Activated T-helper 9 cell treated with anti-CD3 and anti-CD28 coated beads, Interleukin-2, amount 50 U/mL, for 16 hours (primary cell): ENCODE data around the gene PRELP.
"Not testable (repeated sequence)": the region's sequence is repeated elsewhere in the genome, so short reads cannot be mapped to it uniquely, and the experiment has no call there.

Source experiments
- DNase-seq: peaks from one replicate; pipeline ENCODE4 v3.0.0-alpha.2; 2020; ENCODE audit warnings: low read depth

PRELP gene

DNA sequence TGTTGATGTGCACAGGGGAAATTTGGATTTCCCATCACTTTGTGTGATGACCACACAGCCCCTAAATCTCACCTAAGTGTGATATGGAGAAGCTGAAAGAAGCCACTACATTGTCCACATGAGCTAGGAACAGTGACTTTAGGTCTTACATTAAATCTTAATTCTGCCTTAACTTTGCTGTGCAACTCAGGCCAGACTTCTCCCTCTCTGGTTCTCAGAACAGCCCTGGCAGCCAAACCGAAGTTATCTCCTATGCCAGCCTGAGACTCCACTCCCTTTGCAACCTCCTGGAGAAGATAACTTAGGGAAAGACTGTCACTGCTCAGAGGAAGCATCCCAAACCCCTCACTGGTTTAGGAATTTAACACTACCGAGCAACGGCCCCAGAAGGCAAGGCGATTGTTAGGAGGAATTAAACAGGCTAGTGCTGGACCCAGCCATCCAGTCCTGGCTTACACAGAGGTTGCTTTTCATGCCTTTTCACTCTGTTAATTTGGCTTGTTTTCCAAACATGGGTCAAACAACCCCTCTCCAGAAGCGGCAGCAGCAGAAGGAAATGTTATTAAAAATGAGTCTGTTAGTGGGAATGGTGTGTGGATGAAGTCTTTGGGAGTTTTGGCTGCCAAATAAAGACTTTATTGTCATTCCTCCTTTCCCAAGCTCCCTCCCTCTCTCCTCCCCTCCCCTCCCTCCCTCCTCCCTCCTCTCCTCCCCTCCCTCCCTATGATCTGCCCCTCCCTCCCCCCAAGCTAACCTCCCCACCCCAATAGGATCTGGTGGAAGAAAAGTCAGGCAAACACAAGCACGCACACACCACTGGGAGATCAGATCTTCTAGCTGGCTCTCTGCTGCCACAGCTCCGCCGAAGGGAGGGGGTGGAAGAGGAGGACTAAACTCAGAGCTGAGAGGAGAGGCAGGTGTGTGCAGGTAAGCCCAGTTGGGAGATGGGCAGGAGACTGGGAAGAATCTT is at the start of gene PRELP:
Gene PRELP, plus strand, starts transcription at position 795 of the 970 bp plus-strand sequence. CDS start 7,379 bp downstream, outside the sequence.
- DNase-seq = no peak

DNA sequence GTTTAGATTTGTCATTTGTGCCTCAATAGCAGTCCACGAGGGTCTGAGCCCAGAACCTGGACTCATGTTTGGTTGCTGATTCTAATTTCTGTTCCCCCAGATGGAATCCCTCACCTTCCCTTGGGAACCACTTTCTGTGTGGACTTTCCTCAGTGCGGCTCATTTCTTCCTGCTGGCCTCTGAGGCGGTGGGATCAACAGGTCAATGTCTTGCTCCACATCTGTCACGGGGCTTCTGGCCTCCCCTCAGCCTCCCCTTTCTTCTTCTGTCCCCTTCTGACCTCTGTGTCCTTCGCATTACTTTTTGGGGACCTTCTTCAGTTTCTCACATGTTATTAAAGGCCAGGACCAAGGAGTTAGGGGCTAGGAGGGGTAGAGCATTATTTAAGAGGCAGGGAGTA is 49.2 kb upstream of the PRELP start:
- no peak for DNase-seq

DNA sequence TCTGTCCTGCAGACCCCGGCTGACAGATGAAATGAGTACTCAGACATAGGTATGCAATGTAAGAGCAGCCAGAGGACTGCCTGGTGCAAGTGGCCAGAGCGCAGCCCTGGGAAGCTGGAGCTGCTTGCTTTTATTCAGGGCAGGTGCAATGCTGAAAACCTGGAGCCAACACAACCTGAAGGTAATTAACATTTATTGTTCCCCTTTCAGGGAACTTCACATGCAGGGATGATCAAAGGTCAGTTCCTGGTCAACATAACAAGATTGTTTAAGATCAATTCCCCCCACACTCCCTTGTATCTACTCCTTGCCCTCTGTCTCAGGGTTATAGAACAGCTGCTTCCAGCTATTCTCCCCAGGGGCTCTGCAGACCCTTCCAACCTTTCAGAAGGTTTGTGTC is 48.7 kb upstream of the PRELP start:
- DNase-seq = no peak

DNA sequence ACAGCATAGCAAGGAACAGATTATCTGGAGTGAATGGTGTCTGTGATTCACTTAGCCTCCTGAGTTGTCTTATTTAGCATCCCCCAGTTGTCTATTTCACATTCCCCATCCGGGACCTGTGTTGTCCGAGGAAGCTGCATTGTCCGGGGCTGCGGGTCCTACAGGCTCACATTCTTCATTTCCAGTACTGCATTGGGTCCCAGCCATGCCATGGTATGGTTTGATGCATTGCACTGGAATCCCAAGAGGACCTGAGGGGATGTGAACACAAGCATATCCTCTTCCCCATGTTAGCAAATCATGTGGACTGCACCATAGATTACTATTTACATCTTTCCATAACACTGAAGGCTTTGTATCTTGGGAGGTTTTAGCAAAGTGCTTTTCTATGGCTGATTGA is 48.2 kb upstream of the PRELP start:
- no peak for DNase-seq

DNA sequence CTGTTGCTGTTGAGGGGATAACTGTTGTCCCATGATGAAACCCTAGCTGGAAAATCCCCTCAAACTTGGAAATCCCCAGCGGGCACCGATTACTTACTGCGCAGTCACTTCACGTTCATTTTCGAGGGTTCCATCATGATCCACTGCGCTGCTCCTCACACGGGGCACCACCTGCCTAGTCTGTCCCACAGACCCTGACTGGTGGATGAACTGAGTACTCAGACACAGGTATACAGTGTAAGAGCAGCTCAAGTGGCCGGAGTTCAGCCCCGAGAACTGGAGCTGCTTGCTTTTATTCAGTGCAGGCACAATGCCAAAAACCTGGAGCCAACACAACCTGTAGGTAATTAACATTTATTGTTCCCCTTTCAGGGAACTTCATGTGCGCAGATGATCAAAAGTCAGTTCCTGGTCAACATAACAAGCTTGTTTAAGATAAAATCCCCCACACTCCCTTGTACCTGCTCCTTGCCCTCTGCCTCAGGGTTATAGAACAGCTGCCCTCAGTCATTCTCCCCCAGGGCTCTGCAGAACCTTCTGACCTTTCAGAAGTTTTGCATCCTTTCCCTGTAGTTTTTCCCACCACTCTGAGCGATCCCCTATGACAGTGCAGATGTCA is 46.5 kb upstream of the PRELP start:
- no peak for DNase-seq

DNA sequence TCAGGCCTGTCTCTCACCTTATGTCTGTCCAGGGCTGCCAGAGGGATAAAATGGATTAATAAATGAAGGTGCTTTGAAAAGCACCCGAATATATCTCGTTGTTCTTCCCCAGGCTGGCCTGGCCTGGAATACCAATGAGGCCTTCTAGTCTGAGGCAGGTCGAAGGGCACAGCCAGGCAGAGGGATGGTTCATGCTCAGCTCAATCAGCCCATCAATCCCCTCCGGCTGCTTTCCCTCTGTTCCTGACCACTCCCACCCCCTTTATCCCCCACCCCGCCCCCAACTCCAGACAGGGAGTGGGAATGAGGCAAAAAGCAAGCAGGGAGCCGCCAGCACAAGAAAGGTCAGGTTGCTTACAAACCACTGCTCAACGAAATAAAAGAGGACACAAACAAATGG is 40.0 kb upstream of the PRELP start:
- DNase-seq = no peak

DNA sequence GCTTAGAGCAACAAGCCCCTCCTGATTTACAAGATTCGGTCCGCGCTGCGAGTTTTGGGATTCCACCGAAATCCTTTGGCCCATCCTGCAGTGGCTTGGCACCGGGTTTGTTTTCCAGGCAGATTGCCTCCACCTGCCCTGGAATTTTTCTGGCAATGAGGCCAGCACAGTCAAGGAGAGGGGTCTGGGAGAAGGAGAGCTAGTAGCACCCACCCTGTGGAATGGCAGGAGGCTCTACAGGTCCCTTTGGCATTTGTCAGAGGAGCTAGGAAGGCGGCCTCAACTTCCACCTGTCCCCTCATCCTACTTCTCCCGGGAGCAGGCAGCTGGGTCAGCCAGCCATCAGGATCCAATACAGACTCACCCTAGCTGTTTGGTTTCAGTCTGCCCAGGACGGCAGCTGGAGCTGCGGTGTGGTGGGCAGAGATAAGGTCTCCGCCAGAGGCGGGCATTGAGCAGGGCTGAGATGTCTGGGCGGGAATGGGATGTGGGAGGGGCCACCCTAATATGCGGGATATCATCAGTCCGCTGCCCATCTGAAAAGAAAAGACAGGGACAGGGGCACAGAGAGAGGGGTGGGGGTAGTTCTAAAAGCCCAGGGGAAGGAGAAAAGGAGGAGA is 37.8 kb upstream of the PRELP start:
- no peak for DNase-seq

DNA sequence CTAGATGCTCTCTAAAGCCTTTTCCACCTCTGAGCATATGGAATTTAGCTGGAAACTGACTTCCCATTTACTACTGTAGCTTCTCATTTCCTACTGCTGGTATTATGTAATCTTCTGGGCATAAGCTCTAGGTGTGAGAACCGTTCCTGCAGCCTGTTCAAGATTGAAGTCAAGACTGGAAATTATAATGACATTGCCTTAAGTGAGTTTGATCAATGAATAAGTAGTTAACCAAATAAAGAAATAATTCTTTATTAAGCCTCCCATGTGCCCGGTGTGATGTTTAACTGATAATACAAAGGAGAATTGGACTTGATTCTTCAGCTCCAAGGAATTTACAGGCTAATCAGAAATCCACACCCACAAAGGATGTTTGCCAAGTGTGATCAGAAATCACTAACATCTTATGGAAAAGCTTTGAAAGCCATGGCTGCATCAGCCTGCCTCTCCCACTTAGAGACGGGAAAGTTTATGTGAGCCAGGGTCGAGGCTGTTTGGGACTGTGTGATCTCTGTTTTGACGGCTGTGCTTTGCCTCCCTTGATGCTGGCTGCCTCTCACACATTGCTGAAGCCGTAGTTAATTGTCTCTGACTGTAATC is 36.4 kb upstream of the PRELP start:
- DNase-seq = no peak

DNA sequence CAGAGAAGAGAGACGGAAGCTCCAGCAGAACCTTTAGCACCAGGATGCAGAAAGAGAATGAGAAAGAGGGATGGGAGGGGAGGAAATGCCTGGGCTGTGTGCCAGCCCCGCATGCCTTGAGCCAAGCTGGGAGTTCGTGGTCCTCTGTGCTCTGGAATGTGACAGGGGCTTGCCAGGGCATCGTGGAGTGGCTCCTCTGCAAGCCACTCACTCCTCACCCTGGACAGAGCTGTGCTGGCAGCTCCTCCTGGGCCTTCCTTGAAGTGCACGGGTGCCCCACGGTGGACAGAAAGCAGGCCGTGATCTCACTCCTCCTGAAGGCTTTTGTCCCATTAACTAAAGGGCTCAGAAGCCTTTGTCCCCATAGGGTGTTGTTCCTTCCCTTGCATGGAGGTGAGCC is 34.8 kb upstream of the PRELP start:
- DNase-seq = no peak

DNA sequence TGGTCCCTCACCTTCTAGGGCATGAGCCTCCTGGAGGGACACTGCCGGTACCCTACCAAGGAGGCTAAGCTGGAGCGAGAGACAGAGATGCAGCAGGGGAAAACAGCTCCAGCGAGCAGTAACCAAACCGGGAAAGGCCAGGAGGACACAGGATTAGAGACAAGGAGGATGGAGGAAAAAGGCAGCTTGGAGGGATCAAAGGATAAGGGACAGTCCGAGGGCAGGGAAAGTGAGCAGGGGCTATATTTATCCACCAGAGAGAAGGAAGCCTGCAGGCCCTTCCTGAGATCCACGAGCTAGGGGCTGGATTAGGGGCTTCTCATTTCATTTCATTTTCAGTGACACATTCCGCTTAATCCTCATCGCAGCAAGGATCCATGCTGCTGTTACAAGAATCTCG is 33.8 kb upstream of the PRELP start:
- no peak for DNase-seq

DNA sequence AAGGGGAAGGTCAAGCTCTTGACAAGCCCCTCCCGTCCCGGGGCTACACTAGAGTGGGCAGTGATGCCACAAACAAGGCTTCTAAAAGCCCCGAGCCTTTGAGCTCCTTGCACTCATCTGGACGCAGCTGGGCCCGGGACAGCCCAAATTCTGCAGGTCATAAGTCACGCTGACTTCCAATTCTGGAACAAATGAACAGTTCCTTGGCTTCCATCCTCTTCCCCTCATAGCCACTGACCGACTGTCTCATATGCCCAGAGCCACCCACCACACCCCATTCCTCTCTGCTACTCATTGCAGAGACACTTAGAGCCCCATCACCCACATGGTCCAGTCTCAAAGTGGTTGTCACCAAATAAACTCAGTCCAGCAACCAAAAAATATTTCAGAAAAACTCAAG is 32.8 kb upstream of the PRELP start:
- DNase-seq = no peak

DNA sequence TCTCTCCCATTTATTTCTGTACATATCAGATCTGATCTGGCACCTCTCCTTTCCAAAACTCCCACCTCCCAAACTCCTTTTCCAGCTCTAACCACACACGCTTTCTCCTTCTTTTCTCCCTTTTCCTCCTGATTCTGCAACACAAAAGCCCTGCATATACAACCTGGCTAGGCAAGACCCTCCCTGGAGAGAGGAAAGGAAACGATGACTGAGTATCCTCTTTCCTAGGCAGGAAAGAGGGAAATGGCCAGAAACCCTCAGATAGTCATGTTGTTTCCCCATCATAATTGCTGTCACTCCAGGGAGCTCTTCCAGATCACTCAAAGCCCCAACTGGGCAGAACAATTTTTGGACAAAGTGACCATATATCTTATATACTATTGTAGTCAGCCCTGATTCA is 32.3 kb upstream of the PRELP start:
- DNase-seq = no peak

DNA sequence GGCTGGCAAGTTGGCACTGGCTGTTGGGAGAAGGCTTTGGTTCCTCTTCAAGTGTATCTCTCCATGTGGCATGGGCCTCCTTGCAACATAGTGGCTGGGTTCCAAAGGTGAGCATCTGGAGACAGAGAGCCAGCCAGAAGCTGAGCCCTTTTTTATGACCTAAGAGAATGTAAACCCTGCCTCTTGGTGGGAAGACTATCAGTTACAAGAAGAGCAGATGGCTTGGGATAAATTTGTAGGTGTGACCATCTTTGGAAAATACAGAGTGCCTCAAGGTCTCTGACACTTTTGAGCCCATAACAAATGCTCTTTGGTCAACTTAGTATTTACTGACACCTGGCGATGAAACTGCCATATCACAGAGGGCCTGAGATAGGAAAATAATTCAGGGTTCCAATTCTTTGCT is 31.4 kb upstream of the PRELP start:
- DNase-seq = no peak

DNA sequence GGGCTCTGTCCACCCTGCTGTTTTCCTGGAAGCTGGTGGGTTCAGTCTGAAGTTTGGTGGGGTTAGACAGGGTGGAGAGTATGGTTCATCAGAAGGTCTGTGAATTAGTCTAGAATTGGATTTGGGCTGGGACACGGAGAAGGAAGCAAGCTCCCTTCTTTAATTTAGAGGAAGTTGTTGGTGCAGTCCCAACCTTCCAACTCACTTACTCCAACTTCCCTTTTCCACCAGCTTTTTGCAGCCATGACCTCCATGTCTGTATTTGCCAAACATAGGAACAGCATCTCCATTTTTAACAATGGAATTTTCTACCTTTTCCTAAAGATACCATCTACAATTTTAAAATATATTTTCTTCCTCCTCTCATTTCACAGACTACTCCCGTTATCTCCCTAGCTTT is 28.5 kb upstream of the PRELP start:
- no peak for DNase-seq

DNA sequence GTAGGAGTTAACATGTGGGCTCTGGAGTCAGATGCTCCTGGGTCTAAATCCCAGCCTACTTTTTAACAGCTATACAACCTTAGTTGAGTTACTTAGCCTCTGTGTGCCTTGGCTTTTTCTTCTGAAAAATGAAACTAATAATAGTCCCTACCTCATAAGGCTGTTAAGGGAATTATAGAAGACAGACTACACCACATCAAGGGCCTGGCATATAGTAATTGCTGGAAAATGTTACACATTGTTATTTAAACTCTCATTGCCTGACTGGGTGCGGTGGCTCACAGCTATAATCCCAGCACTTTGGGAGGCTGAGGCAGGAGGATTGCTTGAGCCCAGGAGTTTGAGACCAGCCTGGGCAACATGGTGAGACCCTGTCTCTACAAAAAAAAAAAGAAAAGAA is 28.0 kb upstream of the PRELP start:
- DNase-seq = not testable (repeated sequence)

DNA sequence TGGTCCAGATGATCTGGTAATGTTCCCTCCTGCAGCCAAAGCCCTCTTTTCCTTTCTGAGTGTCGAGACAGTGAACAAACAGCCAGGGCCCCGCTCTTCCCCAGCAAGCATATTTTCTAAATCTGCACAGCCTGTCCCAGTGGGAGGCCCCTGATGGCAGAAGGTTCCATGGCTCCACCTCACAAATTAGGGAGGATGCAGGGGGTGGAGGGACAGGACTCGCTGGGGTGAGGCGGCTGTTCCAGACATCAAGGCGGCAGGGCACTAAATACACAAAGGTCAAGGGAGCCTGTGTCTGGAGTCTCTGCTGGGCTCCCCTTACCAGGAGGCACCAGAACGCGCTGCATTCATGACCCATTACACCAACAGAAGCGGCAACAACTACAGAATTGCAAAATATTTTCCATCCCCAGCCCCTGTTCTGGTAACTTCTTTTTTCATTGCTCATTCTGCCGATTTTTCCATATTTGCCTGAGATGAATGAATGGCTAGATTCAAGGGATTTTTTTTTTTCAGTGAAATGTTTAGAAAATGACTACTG is 27.0 kb upstream of the PRELP start:
- no peak for DNase-seq

DNA sequence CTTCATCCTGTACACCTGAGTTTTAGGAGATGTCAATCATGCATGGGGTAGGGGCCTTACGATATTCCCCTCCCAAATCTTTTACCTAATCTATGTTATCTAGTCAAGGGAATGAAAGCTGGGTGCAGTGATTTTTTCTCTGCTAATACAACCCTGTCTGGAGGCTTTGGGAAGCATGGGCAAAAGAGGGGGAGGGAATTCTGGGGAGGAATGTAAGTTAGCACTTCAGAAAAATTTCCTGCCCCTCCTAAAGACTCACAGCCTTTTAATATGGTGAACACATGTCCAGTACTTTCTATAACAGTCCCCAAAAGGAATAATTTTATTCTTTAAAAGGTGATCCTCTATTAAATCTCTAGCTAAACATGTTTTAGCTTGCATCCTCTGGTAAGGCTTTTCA is 25.6 kb upstream of the PRELP start:
- DNase-seq = no peak

DNA sequence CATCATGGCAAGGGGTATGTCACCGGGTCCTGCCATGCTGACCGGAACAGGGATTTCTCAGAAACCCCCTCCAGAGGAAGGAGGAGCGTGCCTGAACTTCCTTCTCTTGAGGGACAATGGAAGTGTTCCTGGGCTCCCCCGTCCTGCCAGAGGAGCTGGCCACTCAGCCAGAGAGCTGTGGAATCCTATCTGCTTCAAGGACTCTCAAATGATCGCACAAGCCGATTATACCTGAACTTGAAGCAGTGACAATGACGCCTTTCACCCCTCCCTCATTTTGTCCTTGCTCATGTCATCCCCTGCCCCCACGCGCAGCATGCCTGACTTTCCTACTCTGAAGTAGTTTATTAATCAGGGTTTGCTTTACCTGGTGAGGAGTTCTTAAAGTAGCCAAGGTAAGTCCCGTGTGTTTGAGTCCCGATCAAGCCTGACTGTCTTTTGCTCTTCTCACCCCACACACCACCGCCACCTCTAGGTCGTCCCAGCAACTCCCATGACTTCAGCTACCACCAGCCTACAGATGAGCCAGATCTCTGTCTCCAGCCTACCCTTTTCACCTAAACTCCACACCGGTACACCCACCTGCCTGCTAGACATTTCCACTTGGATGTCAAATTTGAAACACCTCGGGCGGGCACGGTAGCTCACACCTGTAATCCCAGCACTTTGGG is 25.0 kb upstream of the PRELP start:
- DNase-seq = no peak

DNA sequence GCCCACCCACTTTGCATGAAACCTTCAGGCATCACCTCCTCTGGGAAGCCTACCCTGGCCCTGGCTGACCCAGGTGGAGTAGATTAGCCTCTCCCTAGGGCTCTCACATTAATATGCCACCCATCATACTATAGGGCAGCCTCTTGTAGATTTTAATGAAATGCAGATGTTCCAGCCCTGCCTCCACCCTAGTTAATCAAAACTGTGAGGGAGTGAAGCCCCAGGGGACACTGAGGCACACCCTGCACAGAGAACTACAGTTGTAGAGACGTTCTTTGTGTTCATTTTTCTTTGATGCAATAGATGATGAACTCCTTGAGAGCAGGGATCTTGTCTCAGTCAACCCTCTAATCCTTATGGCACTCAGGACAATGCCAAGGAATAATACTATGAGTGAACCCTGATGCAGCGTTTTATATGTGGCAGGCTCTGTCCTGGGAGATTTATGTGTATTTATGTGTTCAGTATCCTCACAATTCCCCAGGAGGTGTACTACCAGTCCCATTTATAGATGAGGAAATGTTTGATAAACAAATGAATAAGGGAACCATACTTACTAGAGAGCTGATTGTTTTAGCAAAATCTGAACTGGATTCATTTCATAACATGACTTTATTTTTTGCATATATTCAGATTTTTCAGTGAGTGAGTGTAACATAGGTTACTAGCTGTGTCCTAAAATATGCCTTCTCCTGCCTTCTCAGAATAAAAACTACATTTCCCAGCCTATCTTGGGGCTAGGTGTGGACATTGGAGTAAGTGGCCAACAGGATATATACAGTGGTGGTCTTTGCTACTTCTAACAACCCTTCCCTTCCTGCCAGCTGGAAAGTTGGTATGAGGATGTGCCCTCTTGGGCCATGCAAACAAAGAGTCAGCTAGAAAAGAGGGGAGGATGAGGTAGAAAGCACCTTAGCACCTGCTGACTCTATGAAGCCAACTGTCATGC is 23.5 kb upstream of the PRELP start:
- DNase-seq = no peak

DNA sequence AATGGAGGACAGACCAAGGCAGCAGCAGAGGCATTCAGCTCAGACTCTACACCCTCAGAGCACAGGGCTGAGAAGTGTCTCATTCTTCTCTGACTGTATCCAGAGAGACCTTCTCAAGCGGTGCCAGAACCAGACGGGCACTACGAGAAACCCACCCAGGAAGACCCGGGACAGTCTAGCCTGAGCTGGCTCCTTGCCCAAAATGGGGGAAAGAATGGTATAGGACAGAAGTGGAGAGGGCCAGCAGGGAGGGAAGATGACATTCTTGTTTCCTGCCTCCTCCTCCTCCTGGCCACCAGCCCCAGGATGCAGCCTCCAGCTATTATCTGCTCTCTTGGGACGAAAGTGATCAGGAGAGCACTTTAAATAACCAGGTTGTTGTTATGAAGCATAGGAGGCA is 22.6 kb upstream of the PRELP start:
- no peak for DNase-seq

DNA sequence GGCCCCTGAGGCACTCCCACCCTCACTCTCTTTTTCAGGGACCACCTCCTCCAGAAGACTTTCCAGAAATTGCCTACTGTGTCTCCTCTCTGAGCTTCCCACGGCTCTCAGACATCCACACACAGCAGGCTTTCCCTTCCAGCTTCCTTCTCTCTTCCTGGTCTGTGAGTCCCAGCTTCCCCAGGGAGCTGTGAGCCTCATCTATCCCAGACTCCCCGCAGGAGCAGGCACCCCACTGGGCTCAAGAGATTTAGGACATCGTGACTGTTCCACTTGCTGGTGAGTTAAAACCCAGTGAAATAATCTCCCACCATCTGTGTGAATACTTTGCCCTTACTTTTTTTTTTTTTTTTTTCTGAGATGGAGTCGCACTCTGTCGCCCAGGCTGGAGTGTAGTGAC is 22.0 kb upstream of the PRELP start:
- DNase-seq = no peak
